KBM-7 (cell line): Measurements from ENCODE around the gene UFL1.
"Not testable (repeated sequence)": the region's sequence is repeated elsewhere in the genome, so short reads cannot be mapped to it uniquely, and the experiment has no call there.

Source experiments
- DNase-seq: peaks from one replicate; pipeline ENCODE4 v3.0.0-alpha.2; 2015
- in situ Hi-C: fragments of 300-500 bp; cut with MboI; formaldehyde crosslinking; loops from 2 replicates; pipeline ENCODE4 v1.14.3; 2020; ENCODE audit warnings: low sequenced_read_pairs, low pct_unique_long_range_greater_than_20kb, mixed read lengths

UFL1 gene

GRCh38 chr6:96521644-96522464 is at the start of gene UFL1:
Gene UFL1 (plus strand): TSS chr6:96521806. CDS start chr6:96521874, 68 bp downstream.
- in situ Hi-C loops = no loop called here
- peak; percentile 92 for DNase-seq

GRCh38 chr6:96472291-96472690 is 49.3 kb upstream of the UFL1 start:
- in situ Hi-C loops, DNase-seq: not testable (repeated sequence)

GRCh38 chr6:96478695-96479094 is 42.9 kb upstream of the UFL1 start:
- DNase-seq = no peak
- in situ Hi-C loops = no loop called here

GRCh38 chr6:96491926-96492325 is 29.7 kb upstream of the UFL1 start:
- no peak for DNase-seq
- in situ Hi-C loops = no loop called here

- in situ Hi-C loops = no loop called here
- DNase-seq = peak; percentile 18
Observed at GRCh38 chr6:96499781-96500180, 21.8 kb upstream of the UFL1 start.

- no peak for DNase-seq
- in situ Hi-C loops = no loop called here
Observed at GRCh38 chr6:96502915-96503314, 18.7 kb upstream of the UFL1 start.

GRCh38 chr6:96505363-96505762 is 16.2 kb upstream of the UFL1 start:
- no peak for DNase-seq
- in situ Hi-C loops = no loop called here

GRCh38 chr6:96509281-96509680 is 12.3 kb upstream of the UFL1 start:
- DNase-seq = no peak
- in situ Hi-C loops = no loop called here

- DNase-seq = no peak
- in situ Hi-C loops = no loop called here
Observed at GRCh38 chr6:96520171-96521115, 1.2 kb upstream of the UFL1 start.

- in situ Hi-C loops = no loop called here
Observed at GRCh38 chr6:96521306-96521643, 331 bp upstream of the UFL1 start.

GRCh38 chr6:96522465-96523009 is 931 bp downstream of the UFL1 start:
- DNase-seq = no peak
- in situ Hi-C loops = no loop called here

More at GRCh38 chr6:96521306-96521643, 331 bp upstream of the UFL1 start:
- no peak for DNase-seq

- in situ Hi-C loops = no loop called here
- no peak for DNase-seq
Observed at GRCh38 chr6:96528193-96528592, 6.6 kb downstream of the UFL1 start.

- peak; percentile 12 for DNase-seq
- in situ Hi-C loops = no loop called here
Observed at GRCh38 chr6:96532399-96532798, 10.8 kb downstream of the UFL1 start.

- in situ Hi-C loops = no loop called here
- DNase-seq = no peak
Observed at GRCh38 chr6:96537726-96538125, 16.1 kb downstream of the UFL1 start.

- peak; percentile 20 for DNase-seq
- in situ Hi-C loops = no loop called here
Observed at GRCh38 chr6:96542702-96543101, 21.1 kb downstream of the UFL1 start.

GRCh38 chr6:96545882-96546281 is 24.3 kb downstream of the UFL1 start:
- in situ Hi-C loops = no loop called here

GRCh38 chr6:96547654-96548053 is 26.0 kb downstream of the UFL1 start:
- in situ Hi-C loops = no loop called here
- DNase-seq = no peak

More at GRCh38 chr6:96545882-96546281, 24.3 kb downstream of the UFL1 start:
- peak; percentile 16 for DNase-seq

- in situ Hi-C loops = no loop called here
- no peak for DNase-seq
Observed at GRCh38 chr6:96554558-96554957, 33.0 kb downstream of the UFL1 start.

GRCh38 chr6:96559740-96560139 is 38.1 kb downstream of the UFL1 start:
- in situ Hi-C loops, DNase-seq: not testable (repeated sequence)

GRCh38 chr6:96562886-96563285 is 41.3 kb downstream of the UFL1 start, which contains the start of gene FHL5:
Gene FHL5 (plus strand): TSS chr6:96563128. CDS start chr6:96603614, 40,486 bp downstream.
- no peak for DNase-seq
- in situ Hi-C loops = no loop called here
